ENCODE results near the gene ENPP3. TPM values are rescaled to one million over a fixed set of nuclear protein-coding genes. Genes with fewer than 3 reads are reported as not detected.

Gene ENPP3
- polyA plus RNA-seq, 3 donors: 6.3 to 11.6 (median 8.7) TPM

- no peak for DNase-seq (ENCODE audit: extremely low read depth in 1 of 11, low read depth in 9 of 11, low spot score in 4 of 11)
These were observed 142.2 kb downstream of the ENPP3 start for GRCh38 chr6:131779304-131779703.

DNA sequence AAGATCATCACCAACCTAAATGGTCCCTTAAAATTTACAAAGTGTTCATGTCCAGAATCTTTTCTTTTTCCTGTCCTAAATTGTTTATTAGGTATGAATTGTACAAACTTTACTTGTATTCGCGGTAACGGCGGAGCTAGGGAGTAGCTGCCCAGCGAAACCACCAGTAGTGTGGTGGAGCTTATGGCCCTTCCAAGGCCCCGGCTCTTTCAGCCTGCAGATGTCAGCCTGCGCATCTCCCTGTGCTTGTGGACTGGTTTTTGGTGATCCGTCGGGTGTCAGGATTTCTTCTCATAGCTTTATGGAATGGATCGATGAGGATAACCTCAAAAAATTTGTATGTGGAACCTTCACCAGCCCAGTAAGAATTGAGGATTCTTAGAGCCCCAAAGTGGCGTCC is 143.5 kb downstream of the ENPP3 start:
- DNase-seq (ENCODE audit: extremely low read depth in 1 of 11, low read depth in 9 of 11, low spot score in 4 of 11): no peak

GRCh38 chr6:131781687-131782086 is 144.6 kb downstream of the ENPP3 start:
- no peak for DNase-seq (ENCODE audit: extremely low read depth in 1 of 11, low read depth in 9 of 11, low spot score in 4 of 11)

- no peak for DNase-seq (ENCODE audit: extremely low read depth in 1 of 11, low read depth in 9 of 11, low spot score in 4 of 11)
These were observed 145.7 kb downstream of the ENPP3 start for GRCh38 chr6:131782764-131783163.

GRCh38 chr6:131784561-131784960 is 147.5 kb downstream of the ENPP3 start:
- no peak for DNase-seq (ENCODE audit: extremely low read depth in 1 of 11, low read depth in 9 of 11, low spot score in 4 of 11)

DNA sequence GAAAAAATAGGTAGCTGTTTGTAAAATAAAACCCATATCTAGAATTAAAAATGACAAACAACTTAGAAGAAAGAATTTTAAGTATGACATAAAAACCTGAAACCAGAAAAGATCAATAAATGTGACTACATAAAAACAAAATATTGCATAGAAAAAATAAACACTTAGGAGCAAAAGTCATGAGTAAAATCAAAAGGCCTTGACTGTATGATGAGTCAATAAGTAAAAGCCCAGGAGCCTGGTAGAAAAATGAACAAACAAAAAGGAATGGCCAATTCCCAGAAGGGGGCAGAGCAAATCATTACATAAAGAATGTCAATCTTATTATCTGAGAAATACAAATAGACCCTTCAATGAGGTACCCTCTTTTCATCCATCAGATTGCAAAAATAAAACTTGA is 150.0 kb downstream of the ENPP3 start:
- DNase-seq (ENCODE audit: extremely low read depth in 1 of 11, low read depth in 9 of 11, low spot score in 4 of 11): no peak

DNA sequence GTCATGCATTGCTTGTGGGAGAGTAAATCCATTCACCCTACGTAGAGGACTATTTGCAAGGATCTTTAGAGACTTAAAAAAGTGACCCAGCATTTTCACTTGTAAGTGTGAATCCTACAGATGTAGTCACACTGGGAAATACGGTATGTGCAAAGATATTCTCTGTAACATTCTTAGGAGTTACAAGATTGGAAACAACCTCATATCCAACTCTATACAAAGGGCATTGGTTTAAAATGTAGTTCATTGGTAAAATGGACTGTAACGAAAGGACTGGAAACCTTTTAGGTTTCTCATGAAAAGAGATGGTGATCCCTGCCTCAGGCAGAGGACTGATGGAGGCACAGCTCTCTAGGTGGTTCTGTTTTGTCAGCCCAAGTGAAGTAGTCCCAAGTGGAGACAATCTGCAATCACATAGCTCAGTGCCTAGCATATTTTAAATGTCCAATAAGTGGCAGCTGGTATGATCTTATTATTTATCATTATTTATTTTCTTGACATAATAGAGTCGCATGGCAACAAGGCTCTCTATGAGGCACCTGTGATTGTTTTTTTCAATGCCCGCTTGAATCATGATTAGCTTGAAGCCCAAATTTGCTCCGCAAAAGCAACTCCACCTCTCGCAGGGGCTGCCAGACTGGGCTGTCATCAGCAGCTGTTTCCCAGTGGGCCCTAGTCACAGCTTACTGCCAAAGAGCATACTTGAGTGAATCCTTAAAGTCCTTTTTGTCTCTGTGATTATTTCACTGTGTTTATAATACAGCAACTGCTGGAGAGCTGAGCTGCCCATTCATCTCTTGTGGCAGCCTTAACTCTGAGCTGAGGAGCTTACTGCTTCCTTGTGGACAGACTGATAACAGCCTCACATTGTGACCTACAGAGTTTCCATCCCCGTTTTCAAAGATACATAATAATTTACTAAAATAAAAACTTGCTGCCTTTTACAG is 150.9 kb downstream of the ENPP3 start:
- DNase-seq (ENCODE audit: extremely low read depth in 1 of 11, low read depth in 9 of 11, low spot score in 4 of 11): no peak

- no peak for DNase-seq (ENCODE audit: extremely low read depth in 1 of 11, low read depth in 9 of 11, low spot score in 4 of 11)
These were observed 152.1 kb downstream of the ENPP3 start for GRCh38 chr6:131789219-131789618.

DNA sequence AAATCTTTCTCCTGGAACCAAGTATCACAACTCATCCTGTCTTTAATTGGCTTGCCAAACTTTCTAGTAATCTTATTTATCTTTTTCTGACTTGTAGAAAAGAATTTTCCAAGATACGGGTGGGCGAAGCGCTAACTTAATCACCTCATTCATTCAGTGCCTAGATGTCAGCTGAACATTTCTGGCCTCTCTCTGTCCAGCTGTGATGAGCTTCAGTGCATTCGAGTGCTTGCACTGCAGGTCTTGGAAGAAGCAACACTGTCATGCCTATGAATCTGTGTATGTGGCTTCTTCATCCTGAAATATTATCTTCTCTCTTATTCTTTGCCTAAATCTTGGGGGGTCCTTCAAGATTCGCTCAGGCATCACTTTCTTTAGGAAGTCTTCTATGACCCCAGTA is 154.4 kb downstream of the ENPP3 start:
- no peak for DNase-seq (ENCODE audit: extremely low read depth in 1 of 11, low read depth in 9 of 11, low spot score in 4 of 11)

GRCh38 chr6:131792091-131792496 is 155.0 kb downstream of the ENPP3 start:
- DNase-seq (ENCODE audit: extremely low read depth in 1 of 11, low read depth in 9 of 11, low spot score in 4 of 11): no peak

- no peak for DNase-seq (ENCODE audit: extremely low read depth in 1 of 11, low read depth in 9 of 11, low spot score in 4 of 11)
These were observed 158.3 kb downstream of the ENPP3 start for GRCh38 chr6:131795366-131795765.

Other genes starting within 250 kb of the ENPP3 start
- gene ARG1, start 64.1 kb upstream of the ENPP3 start, polyA plus RNA-seq (ENCODE audit: insufficient read length in 3 of 3): 1 to 10 TPM in 1 of 3 donors, under 1 TPM in 2; 0.50 to 1.4 (median 0.71) TPM
- 10 to 100 TPM; 43.6 to 63.0 (median 54.6) TPM for gene MED23, start 9.1 kb upstream of the ENPP3 start, polyA plus RNA-seq (ENCODE audit: insufficient read length in 3 of 3)
- not detected for gene OR2A4, start 64.1 kb downstream of the ENPP3 start, polyA plus RNA-seq (ENCODE audit: insufficient read length in 3 of 3)
- gene CTAGE9, start 73.7 kb downstream of the ENPP3 start, polyA plus RNA-seq (ENCODE audit: insufficient read length in 3 of 3): under 1 TPM in 1 of 3 donors, not detected in 2; 0.18 TPM
- gene ENPP1, start 170.7 kb downstream of the ENPP3 start, polyA plus RNA-seq (ENCODE audit: insufficient read length in 3 of 3): 10 to 100 TPM; 19.2 to 25.2 (median 25.2) TPM

Measured in renal cortex interstitium (tissue), 11 donors.